Measurements from ENCODE around the gene PSMF1. TPM values are rescaled to one million over a fixed set of nuclear protein-coding genes. Genes with fewer than 3 reads are reported as not detected.

Gene PSMF1
- total and polyA plus RNA-seq, 2 donors (not counting 3 experiments of a cell fraction or from before 2014, with no cell fraction given): 142 to 354 TPM

DNA sequence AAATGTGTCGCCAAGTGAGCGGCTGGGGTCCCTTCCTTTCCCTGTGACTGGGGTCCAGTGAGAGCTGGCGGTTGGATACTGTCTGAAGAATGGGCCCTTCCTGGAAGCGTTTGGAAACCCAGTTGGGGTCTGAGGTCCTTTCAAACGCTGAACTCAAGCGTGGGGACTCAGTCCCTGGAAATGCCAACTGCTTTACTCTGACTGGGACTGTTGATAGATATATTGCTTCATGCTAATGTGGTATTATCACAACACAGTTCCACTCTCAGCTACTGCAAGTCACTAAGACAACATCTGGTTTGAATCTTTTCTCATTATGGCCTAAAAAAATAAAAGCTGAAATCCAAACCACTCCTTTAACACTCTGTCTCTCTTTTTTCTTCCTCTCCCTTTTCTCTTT, 23.7 kb upstream of the PSMF1 start:
- no peak overlapping the region for H3K4me3 ChIP-seq (replicated peaks in 1 of 3; ENCODE audit: insufficient read depth in 1 of 3, low read depth in 1 of 3, low read length in 3 of 3)
- ChIA-PET POLR2A (no interaction called here), CTCF (interaction anchor here (5.1 kb wide), 1 partner anchor 12 kb away, joined by 36 read pairs; no protein-coding TSS in a partner anchor)
- H4K20me1 ChIP-seq (replicated peaks; ENCODE audit: control insufficient read depth, extremely low read depth, insufficient read depth, low read length): no peaks in the 10 kb centered on the region
- H3K4me2 ChIP-seq (ENCODE audit: insufficient read depth, low read length): no peak overlapping the region
- H3K36me3 ChIP-seq (ENCODE audit: control insufficient read depth in 2 of 2, extremely low read depth in 1 of 2, insufficient read depth in 2 of 2, low read length in 2 of 2): no peaks in the 10 kb centered on the region
- dilution Hi-C loops (cut with MboI; ENCODE audit: extremely low pct_ligation_motif_present, low sequenced_read_pairs) (no loop called here), intact Hi-C loops (cut with micrococcal nuclease) (no loop called here)
- FAIRE-seq: no peak
- peaks cover 0 to 3% of the 10 kb centered on the region in 2 experiments for H3K27me3 ChIP-seq (ENCODE audit: control insufficient read depth in 2 of 2, insufficient read depth in 2 of 2, low read length in 2 of 2)
- no peak for DNase-seq (ENCODE audit: low read depth, low spot score)
- H3K9me3 ChIP-seq (replicated peaks; ENCODE audit: control insufficient read depth, insufficient read depth, low read length): no peaks in the 10 kb centered on the region
- no peaks in the 10 kb centered on the region for H3K4me1 ChIP-seq (ENCODE audit: control insufficient read depth, extremely low read depth, insufficient read depth, low read length)
- H3K9ac ChIP-seq (replicated peaks; ENCODE audit: extremely low read depth, insufficient read depth, low read length): no peak overlapping the region
- no peaks in the 10 kb centered on the region for H3K9me1 ChIP-seq (replicated peaks; ENCODE audit: control insufficient read depth, extremely low read depth, insufficient read depth, low read length)
- no peak overlapping the region for H3K27ac ChIP-seq (ENCODE audit: insufficient read depth, low read depth, low read length)
- TF ChIP-seq MYC (IDR thresholded peaks at IDR 0.05; ENCODE audit: low read depth, low read length) (no peak), FOS (IDR thresholded peaks at IDR 0.05; ENCODE audit: borderline replicate concordance, insufficient read depth, low read length) (no peak), POLR2A (IDR thresholded peaks at IDR 0.05; ENCODE audit: low read depth, low read length) (no peak), EZH2 (IDR thresholded peaks at IDR 0.05; ENCODE audit: borderline replicate concordance, low read depth, low read length, severe bottlenecking) (no peak), GATA2 (IDR thresholded peaks at IDR 0.05; ENCODE audit: insufficient read depth, insufficient read length, low read depth, low read length) (no peak), POLR2AphosphoS5 (IDR thresholded peaks at IDR 0.05; ENCODE audit: insufficient read depth, low read depth, low read length) (no peak), JUN (IDR thresholded peaks at IDR 0.05; ENCODE audit: borderline replicate concordance, insufficient read depth, insufficient read length, low read depth) (no peak)
- TF ChIP-seq, protein P1, sequence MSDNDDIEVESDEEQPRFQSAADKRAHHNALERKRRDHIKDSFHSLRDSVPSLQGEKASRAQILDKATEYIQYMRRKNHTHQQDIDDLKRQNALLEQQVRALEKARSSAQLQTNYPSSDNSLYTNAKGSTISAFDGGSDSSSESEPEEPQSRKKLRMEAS (IDR thresholded peaks at IDR 0.05; ENCODE audit: insufficient read depth, insufficient read length): no peak
- TF ChIP-seq, protein P2, sequence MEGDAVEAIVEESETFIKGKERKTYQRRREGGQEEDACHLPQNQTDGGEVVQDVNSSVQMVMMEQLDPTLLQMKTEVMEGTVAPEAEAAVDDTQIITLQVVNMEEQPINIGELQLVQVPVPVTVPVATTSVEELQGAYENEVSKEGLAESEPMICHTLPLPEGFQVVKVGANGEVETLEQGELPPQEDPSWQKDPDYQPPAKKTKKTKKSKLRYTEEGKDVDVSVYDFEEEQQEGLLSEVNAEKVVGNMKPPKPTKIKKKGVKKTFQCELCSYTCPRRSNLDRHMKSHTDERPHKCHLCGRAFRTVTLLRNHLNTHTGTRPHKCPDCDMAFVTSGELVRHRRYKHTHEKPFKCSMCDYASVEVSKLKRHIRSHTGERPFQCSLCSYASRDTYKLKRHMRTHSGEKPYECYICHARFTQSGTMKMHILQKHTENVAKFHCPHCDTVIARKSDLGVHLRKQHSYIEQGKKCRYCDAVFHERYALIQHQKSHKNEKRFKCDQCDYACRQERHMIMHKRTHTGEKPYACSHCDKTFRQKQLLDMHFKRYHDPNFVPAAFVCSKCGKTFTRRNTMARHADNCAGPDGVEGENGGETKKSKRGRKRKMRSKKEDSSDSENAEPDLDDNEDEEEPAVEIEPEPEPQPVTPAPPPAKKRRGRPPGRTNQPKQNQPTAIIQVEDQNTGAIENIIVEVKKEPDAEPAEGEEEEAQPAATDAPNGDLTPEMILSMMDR (IDR thresholded peaks at IDR 0.05; ENCODE audit: extremely low read depth in 1 of 2, insufficient read depth in 1 of 2, low read depth in 1 of 2, low read length in 2 of 2): no peak
- no peaks in the 10 kb centered on the region for H3K79me2 ChIP-seq (ENCODE audit: control insufficient read depth, insufficient read depth, low read length)
- H2AFZ ChIP-seq (ENCODE audit: low read depth, low read length): no peak overlapping the region
- BruUV-seq (replicated peaks): no TSS peak

All from endothelial cell of umbilical vein (primary cell).